ENCODE measurements around the gene MAK.

DNA sequence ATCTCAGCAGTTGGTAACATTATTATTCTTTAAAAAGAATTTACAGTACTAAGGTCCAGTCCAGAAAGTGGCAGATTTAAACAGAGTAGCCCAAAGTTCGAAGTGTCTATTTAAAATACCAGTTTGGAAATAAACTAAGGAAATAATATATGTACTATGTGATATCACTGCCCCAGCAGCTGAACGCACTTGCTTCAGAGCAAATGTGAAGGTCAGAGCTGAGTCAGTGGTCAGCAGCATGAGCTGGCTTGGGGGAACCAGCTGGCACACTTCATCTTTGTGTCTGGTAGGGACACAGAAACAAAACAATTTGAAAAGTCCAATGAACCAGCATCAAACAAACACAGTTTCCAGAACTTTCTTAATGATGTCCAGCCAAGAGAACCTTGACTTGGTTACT lies 75.3 kb downstream of the MAK start:
- TF ChIP-seq, protein P1, sequence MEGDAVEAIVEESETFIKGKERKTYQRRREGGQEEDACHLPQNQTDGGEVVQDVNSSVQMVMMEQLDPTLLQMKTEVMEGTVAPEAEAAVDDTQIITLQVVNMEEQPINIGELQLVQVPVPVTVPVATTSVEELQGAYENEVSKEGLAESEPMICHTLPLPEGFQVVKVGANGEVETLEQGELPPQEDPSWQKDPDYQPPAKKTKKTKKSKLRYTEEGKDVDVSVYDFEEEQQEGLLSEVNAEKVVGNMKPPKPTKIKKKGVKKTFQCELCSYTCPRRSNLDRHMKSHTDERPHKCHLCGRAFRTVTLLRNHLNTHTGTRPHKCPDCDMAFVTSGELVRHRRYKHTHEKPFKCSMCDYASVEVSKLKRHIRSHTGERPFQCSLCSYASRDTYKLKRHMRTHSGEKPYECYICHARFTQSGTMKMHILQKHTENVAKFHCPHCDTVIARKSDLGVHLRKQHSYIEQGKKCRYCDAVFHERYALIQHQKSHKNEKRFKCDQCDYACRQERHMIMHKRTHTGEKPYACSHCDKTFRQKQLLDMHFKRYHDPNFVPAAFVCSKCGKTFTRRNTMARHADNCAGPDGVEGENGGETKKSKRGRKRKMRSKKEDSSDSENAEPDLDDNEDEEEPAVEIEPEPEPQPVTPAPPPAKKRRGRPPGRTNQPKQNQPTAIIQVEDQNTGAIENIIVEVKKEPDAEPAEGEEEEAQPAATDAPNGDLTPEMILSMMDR (IDR thresholded peaks at IDR 0.05): no peak
- no peak for TF ChIP-seq ZFX (IDR thresholded peaks at IDR 0.05; ENCODE audit: borderline replicate concordance)
